K562 (cell line): ENCODE results near the gene LRRC41. TPM values are rescaled to one million over a fixed set of nuclear protein-coding genes. Genes with fewer than 3 reads are reported as not detected.

ENCODE experiments used
- ARHGAP35 ChIP-seq: fragments of 450-650 bp; IDR thresholded peaks from 2 replicates; pipeline ENCODE4 v1.6.1; 2018; ENCODE audit not compliant: partially characterized antibody
- FOXJ2 ChIP-seq: fragments of 200-800 bp; sonication (Bioruptor generic); IDR thresholded peaks from 2 replicates; pipeline ENCODE4 v1.6.1; 2016; ENCODE audit warnings: missing genetic modification characterization, missing compliant biosample characterization
- GATA2 ChIP-seq: sonication (generic); formaldehyde crosslinking; IDR thresholded peaks from 2 replicates; pipeline ENCODE4 v1.4.0; 2020; ENCODE audit warnings: mild to moderate bottlenecking, missing genetic modification reagents
- HMG20B ChIP-seq: fragments of 250-450 bp; sonication (Bioruptor Pico); IDR thresholded peaks from 2 replicates; pipeline ENCODE4 v1.5.0; 2021; ENCODE audit warnings: mild to moderate bottlenecking
- JUN ChIP-seq, 2 experiments: sonication (generic) in 1 of 2; formaldehyde crosslinking in 1 of 2; IDR thresholded peaks; 2 replicates each; pipeline versions ENCODE4 v1.6.1 to v1.8.0; 2012 to 2022; ENCODE audit warnings: borderline replicate concordance in 2 of 2, mild to moderate bottlenecking in 2 of 2, improper control_type of control experiment in 1 of 2, low read depth in 1 of 2, low read length in 1 of 2, missing genetic modification reagents in 1 of 2
- KDM1A ChIP-seq, 2 experiments: fragments of 450-650 bp; IDR thresholded peaks; 2 replicates each; pipeline ENCODE4 v1.6.1; 2016; ENCODE audit warnings: mild to moderate bottlenecking in 2 of 2
- KLF6 ChIP-seq: fragments of 250-450 bp; sonication (Bioruptor Pico); IDR thresholded peaks from 2 replicates; pipeline ENCODE4 v1.4.0; 2020; ENCODE audit warnings: mild to moderate bottlenecking, moderate library complexity, borderline replicate concordance
- L3MBTL2 ChIP-seq: fragments of 450-650 bp; IDR thresholded peaks from 2 replicates; pipeline ENCODE4 v1.6.1; 2016; ENCODE audit warnings: mild to moderate bottlenecking, moderate library complexity
- MTA2 ChIP-seq: fragments of 450-650 bp; IDR thresholded peaks from 2 replicates; pipeline ENCODE4 v1.6.1; 2016; ENCODE audit warnings: low read depth
- PCBP1 ChIP-seq: fragments of 200-400 bp; formaldehyde crosslinking; IDR thresholded peaks from 2 replicates; pipeline ENCODE4 v1.6.1; 2018; ENCODE audit warnings: mild to moderate bottlenecking, low read depth, low read length; ENCODE audit not compliant: poor library complexity, severe bottlenecking
- POLR2A ChIP-seq: fragments of 450-650 bp; conservative IDR thresholded peaks from 2 replicates; pipeline ENCODE4 v1.6.1; 2016
- POLR2B ChIP-seq: fragments of 450-650 bp; IDR thresholded peaks from 2 replicates; pipeline ENCODE4 v1.6.1; 2018; ENCODE audit warnings: low read depth; ENCODE audit not compliant: partially characterized antibody
- RAD21 ChIP-seq, 2 experiments: fragments of 250-450 bp in 1 of 2; fragments of 450-650 bp in 1 of 2; sonication (Bioruptor Pico) in 1 of 2; formaldehyde crosslinking in 1 of 2; IDR thresholded peaks in 1 of 2; conservative IDR thresholded peaks in 1 of 2; 2 replicates each; pipeline versions ENCODE4 v1.4.0 to v1.8.0; 2020 to 2022; ENCODE audit warnings: mild to moderate bottlenecking in 2 of 2, moderate library complexity in 1 of 2
- XRCC4 ChIP-seq: IDR thresholded peaks from one replicate; pipeline ENCODE4 v1.6.1; 2011; ENCODE audit not compliant: insufficient read depth, insufficient read length; ENCODE audit errors: extremely low read depth
- ZFP36 ChIP-seq: fragments of 150-350 bp; IDR thresholded peaks from 2 replicates; pipeline ENCODE4 v1.6.1; 2018; ENCODE audit warnings: low read length, low read depth; ENCODE audit not compliant: partially characterized antibody
- ZNF232 ChIP-seq: sonication (generic); formaldehyde crosslinking; IDR thresholded peaks from 2 replicates; pipeline ENCODE4 v1.8.0; 2022; ENCODE audit warnings: mild to moderate bottlenecking, missing genetic modification reagents
- ZNF780A ChIP-seq: fragments of 250-450 bp; sonication (Bioruptor Pico); IDR thresholded peaks from 2 replicates; pipeline ENCODE4 v1.5.0; 2021; ENCODE audit warnings: mild to moderate bottlenecking
- polyA plus RNA-seq, 8 experiments: library from polyadenylated mRNA; depleted of rRNA in 4 of 8; stranded (reverse) in 5 of 8; unstranded in 3 of 8; fragments of >200 nt; fragmentation: Nextera tagmentation in 2 of 8; fragmentation: Illumina TruSeq in 1 of 8; extraction: Ambion mirVana in 2 of 8; extraction: Trizol in 1 of 8; gene quantifications; 2 replicates each; pipeline versions ENCODE4 v1.2.1 to v1.2.3, GENCODE V29; 2011 to 2014; ENCODE audit warnings: inconsistent platforms in 1 of 8, missing spikeins in 1 of 8
- total RNA-seq, 7 experiments: library from RNA; depleted of rRNA in 6 of 7; stranded (reverse); fragments of >200 nt in 6 of 7; fragmentation: Illumina TruSeq in 2 of 7; extraction: Trizol in 2 of 7; gene quantifications; 2 replicates each; pipeline versions ENCODE4 v1.2.1 to v1.2.3, GENCODE V29; 2011 to 2021; ENCODE audit warnings: low replicate concordance in 1 of 7
- TF ChIP-seq, protein P1 (sequence below): sonication (generic); formaldehyde crosslinking; IDR thresholded peaks from 2 replicates; pipeline ENCODE4 v1.8.0; 2022; ENCODE audit warnings: missing genetic modification reagents, mild to moderate bottlenecking, borderline replicate concordance
- TF ChIP-seq, protein P2 (sequence below): fragments of 450-650 bp; formaldehyde crosslinking; IDR thresholded peaks from 2 replicates; pipeline ENCODE4 v1.4.0; 2020; ENCODE audit warnings: mild to moderate bottlenecking, mixed read lengths
- TF ChIP-seq, protein P3 (sequence below): fragments of 250-450 bp; sonication (Bioruptor Pico); IDR thresholded peaks from 2 replicates; pipeline ENCODE4 v1.5.0; 2020; ENCODE audit warnings: mild to moderate bottlenecking

LRRC41 gene
- total and polyA plus RNA-seq, 9 of the 15 experiments (the other 6 are each of a cell fraction or from before 2014, with no cell fraction given) = 10.5 to 64.7 (median 44.2) TPM

DNA sequence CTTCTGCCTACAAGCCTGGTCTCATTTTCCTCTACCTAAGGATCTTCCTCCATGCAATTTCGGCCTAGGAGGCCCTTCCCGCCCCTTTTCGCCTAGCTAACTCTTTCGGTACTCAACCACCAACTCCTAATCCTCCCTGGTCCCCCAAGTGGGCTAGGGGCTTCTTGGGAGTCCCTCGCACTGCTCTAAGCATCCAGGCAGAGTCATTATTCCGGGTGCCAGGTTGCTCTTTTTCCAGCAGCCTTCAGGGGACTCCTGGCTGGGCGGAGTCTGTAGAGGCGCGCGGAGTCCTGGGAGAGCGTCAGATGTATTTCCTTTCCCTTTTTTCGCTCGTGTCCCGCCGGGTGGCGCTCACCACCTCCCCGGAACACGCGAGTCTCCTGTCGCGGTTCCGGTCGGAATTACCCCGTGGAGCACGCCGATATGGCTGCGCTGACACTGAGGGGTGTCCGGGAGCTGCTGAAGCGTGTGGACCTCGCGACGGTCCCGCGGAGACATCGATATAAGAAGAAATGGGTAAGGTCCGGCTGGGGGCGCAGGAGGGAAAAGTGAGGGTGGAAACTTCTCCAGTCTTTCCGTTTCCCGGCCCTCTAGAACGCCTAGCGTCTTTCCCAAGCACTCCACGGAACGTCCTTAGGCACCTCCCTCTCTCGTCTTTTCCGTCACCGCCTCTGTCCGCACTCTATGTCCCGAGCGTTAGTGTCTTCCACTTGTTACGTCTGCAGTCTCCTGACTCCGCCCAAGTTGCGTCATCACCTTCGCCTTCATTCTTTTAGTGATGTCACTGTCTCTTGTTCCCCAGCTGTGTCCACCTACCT, 37.2 kb upstream of the LRRC41 start, which contains the start of gene NSUN4 (continued):
- peak; percentile 65 for TF ChIP-seq JUN (IDR thresholded peaks at IDR 0.05; ENCODE audit: borderline replicate concordance, low read depth, low read length)
- no peak for TF ChIP-seq JUN (CRISPR knock-in tag; IDR thresholded peaks at IDR 0.05; ENCODE audit: borderline replicate concordance)
- TF ChIP-seq GATA2 (CRISPR knock-in tag) = no peak
- peak; percentile 87 for TF ChIP-seq L3MBTL2
- TF ChIP-seq ZFP36 = no peak
- no peak for TF ChIP-seq ZNF780A (CRISPR knock-in tag)
- no peak for TF ChIP-seq HMG20B (CRISPR knock-in tag)
- no peak for TF ChIP-seq KLF6 (CRISPR knock-in tag)
- no peak for TF ChIP-seq ZNF232
- TF ChIP-seq XRCC4 = no peak
- TF ChIP-seq, protein P1, sequence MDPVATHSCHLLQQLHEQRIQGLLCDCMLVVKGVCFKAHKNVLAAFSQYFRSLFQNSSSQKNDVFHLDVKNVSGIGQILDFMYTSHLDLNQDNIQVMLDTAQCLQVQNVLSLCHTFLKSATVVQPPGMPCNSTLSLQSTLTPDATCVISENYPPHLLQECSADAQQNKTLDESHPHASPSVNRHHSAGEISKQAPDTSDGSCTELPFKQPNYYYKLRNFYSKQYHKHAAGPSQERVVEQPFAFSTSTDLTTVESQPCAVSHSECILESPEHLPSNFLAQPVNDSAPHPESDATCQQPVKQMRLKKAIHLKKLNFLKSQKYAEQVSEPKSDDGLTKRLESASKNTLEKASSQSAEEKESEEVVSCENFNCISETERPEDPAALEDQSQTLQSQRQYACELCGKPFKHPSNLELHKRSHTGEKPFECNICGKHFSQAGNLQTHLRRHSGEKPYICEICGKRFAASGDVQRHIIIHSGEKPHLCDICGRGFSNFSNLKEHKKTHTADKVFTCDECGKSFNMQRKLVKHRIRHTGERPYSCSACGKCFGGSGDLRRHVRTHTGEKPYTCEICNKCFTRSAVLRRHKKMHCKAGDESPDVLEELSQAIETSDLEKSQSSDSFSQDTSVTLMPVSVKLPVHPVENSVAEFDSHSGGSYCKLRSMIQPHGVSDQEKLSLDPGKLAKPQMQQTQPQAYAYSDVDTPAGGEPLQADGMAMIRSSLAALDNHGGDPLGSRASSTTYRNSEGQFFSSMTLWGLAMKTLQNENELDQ (CRISPR knock-in tag) = 0 out of 2 replicates have a peak, but pooled peaks have one; percentile 28
- TF ChIP-seq, protein P2, sequence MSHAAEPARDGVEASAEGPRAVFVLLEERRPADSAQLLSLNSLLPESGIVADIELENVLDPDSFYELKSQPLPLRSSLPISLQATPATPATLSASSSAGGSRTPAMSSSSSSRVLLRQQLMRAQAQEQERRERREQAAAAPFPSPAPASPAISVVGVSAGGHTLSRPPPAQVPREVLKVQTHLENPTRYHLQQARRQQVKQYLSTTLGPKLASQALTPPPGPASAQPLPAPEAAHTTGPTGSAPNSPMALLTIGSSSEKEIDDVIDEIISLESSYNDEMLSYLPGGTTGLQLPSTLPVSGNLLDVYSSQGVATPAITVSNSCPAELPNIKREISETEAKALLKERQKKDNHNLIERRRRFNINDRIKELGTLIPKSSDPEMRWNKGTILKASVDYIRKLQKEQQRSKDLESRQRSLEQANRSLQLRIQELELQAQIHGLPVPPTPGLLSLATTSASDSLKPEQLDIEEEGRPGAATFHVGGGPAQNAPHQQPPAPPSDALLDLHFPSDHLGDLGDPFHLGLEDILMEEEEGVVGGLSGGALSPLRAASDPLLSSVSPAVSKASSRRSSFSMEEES (CRISPR knock-in tag) = no peak
- TF ChIP-seq POLR2B = peak; percentile 96
- no peak; the same call in 1 of the 2 replicates for TF ChIP-seq MTA2
- TF ChIP-seq POLR2A = peak; percentile 98
- peak in 1 of 2 experiments; percentile 67; a peak in 1 of 4 replicates for TF ChIP-seq KDM1A (IDR thresholded peaks at IDR 0.05)
- peak; percentile 38 to 43 for TF ChIP-seq RAD21 (CRISPR knock-in tag; conservative IDR thresholded peaks at IDR 0.05 in 1 of 2, IDR thresholded peaks at IDR 0.05 in 1 of 2)
- TF ChIP-seq PCBP1 = peak; percentile 36
- no peak for TF ChIP-seq FOXJ2
- no peak for TF ChIP-seq ARHGAP35
- TF ChIP-seq, protein P3, sequence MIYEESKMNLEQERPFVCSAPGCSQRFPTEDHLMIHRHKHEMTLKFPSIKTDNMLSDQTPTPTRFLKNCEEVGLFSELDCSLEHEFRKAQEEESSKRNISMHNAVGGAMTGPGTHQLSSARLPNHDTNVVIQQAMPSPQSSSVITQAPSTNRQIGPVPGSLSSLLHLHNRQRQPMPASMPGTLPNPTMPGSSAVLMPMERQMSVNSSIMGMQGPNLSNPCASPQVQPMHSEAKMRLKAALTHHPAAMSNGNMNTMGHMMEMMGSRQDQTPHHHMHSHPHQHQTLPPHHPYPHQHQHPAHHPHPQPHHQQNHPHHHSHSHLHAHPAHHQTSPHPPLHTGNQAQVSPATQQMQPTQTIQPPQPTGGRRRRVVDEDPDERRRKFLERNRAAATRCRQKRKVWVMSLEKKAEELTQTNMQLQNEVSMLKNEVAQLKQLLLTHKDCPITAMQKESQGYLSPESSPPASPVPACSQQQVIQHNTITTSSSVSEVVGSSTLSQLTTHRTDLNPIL (CRISPR knock-in tag) = no peak
